ENCODE results near the gene SATB2.

SATB2 gene

GRCh38 chr2:199468561-199469513 lies 11.1 kb upstream of the SATB2 start (continued):
- TF ChIP-seq ZSCAN23 (tag by site-specific recombination; IDR thresholded peaks at IDR 0.05) (no peak), ZNF549 (tag by site-specific recombination; IDR thresholded peaks at IDR 0.05) (no peak), TCF7L2 (IDR thresholded peaks at IDR 0.05; ENCODE audit: borderline replicate concordance, low read depth, low read length) (no peak)

GRCh38 chr2:199467066-199467822 lies 9.5 kb upstream of the SATB2 start:
- POLR2A ChIA-PET, result no interaction called here
- no peak overlapping the region for H3K4me3 ChIP-seq (ENCODE audit: low read depth, low read length)
- TF ChIP-seq ZNF449 (tag by site-specific recombination; IDR thresholded peaks at IDR 0.05) (no peak), ZNF10 (tag by site-specific recombination; IDR thresholded peaks at IDR 0.05) (no peak), ZNF239 (tag by site-specific recombination; IDR thresholded peaks at IDR 0.05) (no peak), ZSCAN18 (tag by site-specific recombination; IDR thresholded peaks at IDR 0.05) (no peak), ZNF155 (tag by site-specific recombination; IDR thresholded peaks at IDR 0.05) (no peak)
- no peaks in the 10 kb centered on the region for H3K4me1 ChIP-seq (ENCODE audit: control insufficient read depth, insufficient read depth, low read length)
- H3K9me3 ChIP-seq (ENCODE audit: control insufficient read depth, insufficient read depth, low read depth, low read length), result no peaks in the 10 kb centered on the region
- H3K36me3 ChIP-seq (ENCODE audit: control insufficient read depth in 2 of 2, insufficient read depth in 1 of 2, low read length in 2 of 2), result no peaks in the 10 kb centered on the region
- CTCF ChIA-PET, result interaction anchor here (0.9 to 5.3 kb wide), 3 partner anchors 18 to 22 kb away, joined by 3 to 30 read pairs (median 3); no protein-coding TSS in a partner anchor
- no peak overlapping the region for H3K27ac ChIP-seq (ENCODE audit: extremely low read depth, low read depth, low read length)

GRCh38 chr2:199466692-199467065 lies 8.9 kb upstream of the SATB2 start:
- Histone ChIP-seq H3K27ac (ENCODE audit: extremely low read depth, low read depth, low read length) (no peak overlapping the region), H3K4me1 (ENCODE audit: control insufficient read depth, insufficient read depth, low read length) (no peaks in the 10 kb centered on the region), H3K9me3 (ENCODE audit: control insufficient read depth, insufficient read depth, low read depth, low read length) (no peaks in the 10 kb centered on the region), H3K4me3 (ENCODE audit: low read depth, low read length) (no peak overlapping the region), H3K36me3 (ENCODE audit: control insufficient read depth in 2 of 2, insufficient read depth in 1 of 2, low read length in 2 of 2) (no peaks in the 10 kb centered on the region)
- ChIA-PET POLR2A (no interaction called here), CTCF (interaction anchor here (0.9 to 1.0 kb wide), 2 partner anchors 22 to 1153 kb away, joined by 3 to 5 read pairs; no protein-coding TSS in a partner anchor)
- TF ChIP-seq ZNF585B (tag by site-specific recombination; IDR thresholded peaks at IDR 0.05) (no peak), KLF1 (tag by site-specific recombination; IDR thresholded peaks at IDR 0.05) (no peak), BCL6B (tag by site-specific recombination; IDR thresholded peaks at IDR 0.05) (no peak), ZNF621 (tag by site-specific recombination; IDR thresholded peaks at IDR 0.05) (no peak), ZNF707 (tag by site-specific recombination; IDR thresholded peaks at IDR 0.05) (no peak), ZNF112 (tag by site-specific recombination; IDR thresholded peaks at IDR 0.05) (no peak), ZNF677 (tag by site-specific recombination; IDR thresholded peaks at IDR 0.05) (no peak), PRDM6 (tag by site-specific recombination; IDR thresholded peaks at IDR 0.05) (no peak), ZNF404 (tag by site-specific recombination; IDR thresholded peaks at IDR 0.05) (no peak), ZSCAN18 (tag by site-specific recombination; IDR thresholded peaks at IDR 0.05) (no peak), ZNF768 (tag by site-specific recombination; IDR thresholded peaks at IDR 0.05) (no peak), WT1 (tag by site-specific recombination; IDR thresholded peaks at IDR 0.05) (no peak), ZBTB6 (tag by site-specific recombination; IDR thresholded peaks at IDR 0.05) (no peak), ZNF785 (tag by site-specific recombination; IDR thresholded peaks at IDR 0.05) (no peak)

All from HEK293 (cell line).